ENCODE results near the gene ADCY10.
"Not testable (repeated sequence)": the region's sequence is repeated elsewhere in the genome, so short reads cannot be mapped to it uniquely, and the experiment has no call there.

ADCY10 gene

DNA sequence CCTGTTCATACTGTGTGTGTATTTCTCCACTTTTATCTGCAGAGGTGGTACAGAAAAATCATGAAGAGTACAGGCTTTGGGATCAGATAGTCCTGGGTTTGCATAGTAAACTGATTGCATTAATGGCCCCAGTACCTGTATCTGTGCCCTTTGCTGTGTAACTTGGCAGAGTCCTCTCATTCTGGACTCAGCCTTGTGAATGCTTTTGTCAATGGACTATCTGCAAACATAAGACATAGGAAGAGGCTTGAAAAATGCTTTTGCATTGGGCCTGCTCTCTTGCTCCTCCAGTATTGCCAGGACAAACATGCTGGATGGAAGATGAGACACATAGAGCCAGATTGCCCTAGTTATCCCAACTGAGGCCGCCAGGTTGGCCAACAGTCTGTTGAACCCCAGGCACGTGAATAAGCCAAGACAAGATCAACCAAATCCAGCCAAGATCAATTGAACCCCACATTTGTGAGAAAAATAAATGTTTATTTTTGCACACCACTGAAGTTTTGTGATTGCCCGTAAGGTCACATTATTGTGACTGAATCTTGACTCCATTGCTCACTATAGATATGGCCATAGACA, 37.2 kb downstream of the ADCY10 start:
- H3K79me2 ChIP-seq (ENCODE audit: insufficient read depth, low read length) = no peaks in the 10 kb centered on the region
- no peak overlapping the region for H3K9ac ChIP-seq (ENCODE audit: low read length)
- H3K4me3 ChIP-seq (ENCODE audit: low read depth, low read length, poor library complexity, severe bottlenecking) = no peak overlapping the region
- no peak overlapping the region for H3K4me2 ChIP-seq (ENCODE audit: low read length)
- no peak overlapping the region for H3K27ac ChIP-seq (ENCODE audit: low read depth, low read length, poor library complexity, severe bottlenecking)
- H3F3A ChIP-seq (ENCODE audit: insufficient read depth, low read length) = no peaks in the 10 kb centered on the region
- no peaks in the 10 kb centered on the region for H3K9me2 ChIP-seq (ENCODE audit: low read depth, low read length)
- no peaks in the 10 kb centered on the region for H4K20me1 ChIP-seq (ENCODE audit: insufficient read depth, low read length)
- no peak overlapping the region for H2AFZ ChIP-seq (ENCODE audit: low read length)
- H3K36me3 ChIP-seq (ENCODE audit: insufficient read depth, low read length) = no peaks in the 10 kb centered on the region
- no peak for TF ChIP-seq EZH2 (IDR thresholded peaks at IDR 0.05; ENCODE audit: borderline replicate concordance, low read length)
- TF ChIP-seq, protein P1, sequence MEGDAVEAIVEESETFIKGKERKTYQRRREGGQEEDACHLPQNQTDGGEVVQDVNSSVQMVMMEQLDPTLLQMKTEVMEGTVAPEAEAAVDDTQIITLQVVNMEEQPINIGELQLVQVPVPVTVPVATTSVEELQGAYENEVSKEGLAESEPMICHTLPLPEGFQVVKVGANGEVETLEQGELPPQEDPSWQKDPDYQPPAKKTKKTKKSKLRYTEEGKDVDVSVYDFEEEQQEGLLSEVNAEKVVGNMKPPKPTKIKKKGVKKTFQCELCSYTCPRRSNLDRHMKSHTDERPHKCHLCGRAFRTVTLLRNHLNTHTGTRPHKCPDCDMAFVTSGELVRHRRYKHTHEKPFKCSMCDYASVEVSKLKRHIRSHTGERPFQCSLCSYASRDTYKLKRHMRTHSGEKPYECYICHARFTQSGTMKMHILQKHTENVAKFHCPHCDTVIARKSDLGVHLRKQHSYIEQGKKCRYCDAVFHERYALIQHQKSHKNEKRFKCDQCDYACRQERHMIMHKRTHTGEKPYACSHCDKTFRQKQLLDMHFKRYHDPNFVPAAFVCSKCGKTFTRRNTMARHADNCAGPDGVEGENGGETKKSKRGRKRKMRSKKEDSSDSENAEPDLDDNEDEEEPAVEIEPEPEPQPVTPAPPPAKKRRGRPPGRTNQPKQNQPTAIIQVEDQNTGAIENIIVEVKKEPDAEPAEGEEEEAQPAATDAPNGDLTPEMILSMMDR (IDR thresholded peaks at IDR 0.05; ENCODE audit: low read length) = no peak
- no peaks in the 10 kb centered on the region for H3K9me3 ChIP-seq (ENCODE audit: low read length)
- no peaks in the 10 kb centered on the region for H3K27me3 ChIP-seq (ENCODE audit: insufficient read depth, low read length)
- no peaks in the 10 kb centered on the region for H3K4me1 ChIP-seq (ENCODE audit: insufficient read depth, low read length, severe bottlenecking)

- Histone ChIP-seq H3K27me3 (ENCODE audit: insufficient read depth, low read length) (no peaks in the 10 kb centered on the region), H3K27ac (ENCODE audit: low read depth, low read length, poor library complexity, severe bottlenecking) (no peak overlapping the region), H2AFZ (ENCODE audit: low read length) (no peak overlapping the region), H3K4me1 (ENCODE audit: insufficient read depth, low read length, severe bottlenecking) (no peaks in the 10 kb centered on the region), H3K4me2 (ENCODE audit: low read length) (no peak overlapping the region), H3K9ac (ENCODE audit: low read length) (no peak overlapping the region), H4K20me1 (ENCODE audit: insufficient read depth, low read length) (no peaks in the 10 kb centered on the region), H3F3A (ENCODE audit: insufficient read depth, low read length) (no peaks in the 10 kb centered on the region), H3K9me2 (ENCODE audit: low read depth, low read length) (no peaks in the 10 kb centered on the region), H3K79me2 (ENCODE audit: insufficient read depth, low read length) (no peaks in the 10 kb centered on the region), H3K9me3 (ENCODE audit: low read length) (no peaks in the 10 kb centered on the region), H3K4me3 (ENCODE audit: low read depth, low read length, poor library complexity, severe bottlenecking) (no peak overlapping the region), H3K36me3 (ENCODE audit: insufficient read depth, low read length) (no peaks in the 10 kb centered on the region)
- TF ChIP-seq, protein P1 (IDR thresholded peaks at IDR 0.05; ENCODE audit: low read length) = no peak
These were observed 42.6 kb downstream of the ADCY10 start for GRCh38 chr1:167871331-167871730.

GRCh38 chr1:167869157-167870001, 44.6 kb downstream of the ADCY10 start:
- not testable (repeated sequence) for H3K27ac ChIP-seq (ENCODE audit: low read depth, low read length, poor library complexity, severe bottlenecking); H4K20me1 ChIP-seq (ENCODE audit: insufficient read depth, low read length); H3K9me2 ChIP-seq (ENCODE audit: low read depth, low read length); H3K4me3 ChIP-seq (ENCODE audit: low read depth, low read length, poor library complexity, severe bottlenecking); H3K9me3 ChIP-seq (ENCODE audit: low read length); H3K27me3 ChIP-seq (ENCODE audit: insufficient read depth, low read length); H2AFZ ChIP-seq (ENCODE audit: low read length); H3K4me1 ChIP-seq (ENCODE audit: insufficient read depth, low read length, severe bottlenecking); H3K36me3 ChIP-seq (ENCODE audit: insufficient read depth, low read length); H3K4me2 ChIP-seq (ENCODE audit: low read length); H3F3A ChIP-seq (ENCODE audit: insufficient read depth, low read length); H3K79me2 ChIP-seq (ENCODE audit: insufficient read depth, low read length); H3K9ac ChIP-seq (ENCODE audit: low read length)

- H3K4me3 ChIP-seq (ENCODE audit: low read depth, low read length, poor library complexity, severe bottlenecking); H3K27me3 ChIP-seq (ENCODE audit: insufficient read depth, low read length); H2AFZ ChIP-seq (ENCODE audit: low read length); H3K9me2 ChIP-seq (ENCODE audit: low read depth, low read length); H3K9ac ChIP-seq (ENCODE audit: low read length); H3F3A ChIP-seq (ENCODE audit: insufficient read depth, low read length); H3K4me1 ChIP-seq (ENCODE audit: insufficient read depth, low read length, severe bottlenecking); H3K79me2 ChIP-seq (ENCODE audit: insufficient read depth, low read length); H3K4me2 ChIP-seq (ENCODE audit: low read length); H3K27ac ChIP-seq (ENCODE audit: low read depth, low read length, poor library complexity, severe bottlenecking); H3K9me3 ChIP-seq (ENCODE audit: low read length); H3K36me3 ChIP-seq (ENCODE audit: insufficient read depth, low read length); H4K20me1 ChIP-seq (ENCODE audit: insufficient read depth, low read length): not testable (repeated sequence)
These were observed 47.1 kb downstream of the ADCY10 start for GRCh38 chr1:167866739-167867414.

DNA sequence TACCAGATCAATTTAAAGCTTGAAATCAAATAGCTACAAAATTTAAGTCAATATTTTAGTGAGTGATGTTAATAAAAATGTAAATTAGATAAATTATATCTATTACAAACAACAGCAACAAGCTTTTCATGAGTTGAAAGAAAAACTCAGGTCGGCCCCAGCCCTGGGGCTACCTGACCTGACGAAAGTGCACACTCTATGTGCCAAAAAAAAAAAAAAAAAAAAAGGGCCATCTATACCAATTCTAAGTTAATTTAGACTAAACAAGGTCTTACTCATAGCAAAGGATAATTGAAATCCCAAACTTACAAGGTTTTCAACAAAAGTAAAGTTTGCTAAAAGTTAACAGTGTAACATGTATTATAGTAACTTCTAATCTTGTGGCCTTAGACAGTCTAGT, 47.6 kb downstream of the ADCY10 start:
- H3K4me2 ChIP-seq (ENCODE audit: low read length); H2AFZ ChIP-seq (ENCODE audit: low read length); H3K9me2 ChIP-seq (ENCODE audit: low read depth, low read length); H3K79me2 ChIP-seq (ENCODE audit: insufficient read depth, low read length); H4K20me1 ChIP-seq (ENCODE audit: insufficient read depth, low read length); H3K4me3 ChIP-seq (ENCODE audit: low read depth, low read length, poor library complexity, severe bottlenecking); H3K9me3 ChIP-seq (ENCODE audit: low read length); H3K27ac ChIP-seq (ENCODE audit: low read depth, low read length, poor library complexity, severe bottlenecking); H3K27me3 ChIP-seq (ENCODE audit: insufficient read depth, low read length); H3K9ac ChIP-seq (ENCODE audit: low read length); H3F3A ChIP-seq (ENCODE audit: insufficient read depth, low read length); H3K36me3 ChIP-seq (ENCODE audit: insufficient read depth, low read length); H3K4me1 ChIP-seq (ENCODE audit: insufficient read depth, low read length, severe bottlenecking): not testable (repeated sequence)

- not testable (repeated sequence) for H4K20me1 ChIP-seq (ENCODE audit: insufficient read depth, low read length); H3K79me2 ChIP-seq (ENCODE audit: insufficient read depth, low read length); H2AFZ ChIP-seq (ENCODE audit: low read length); H3K36me3 ChIP-seq (ENCODE audit: insufficient read depth, low read length); H3K4me3 ChIP-seq (ENCODE audit: low read depth, low read length, poor library complexity, severe bottlenecking); H3K9ac ChIP-seq (ENCODE audit: low read length); H3K9me2 ChIP-seq (ENCODE audit: low read depth, low read length); H3K4me1 ChIP-seq (ENCODE audit: insufficient read depth, low read length, severe bottlenecking); H3F3A ChIP-seq (ENCODE audit: insufficient read depth, low read length); H3K4me2 ChIP-seq (ENCODE audit: low read length); H3K9me3 ChIP-seq (ENCODE audit: low read length); H3K27me3 ChIP-seq (ENCODE audit: insufficient read depth, low read length); H3K27ac ChIP-seq (ENCODE audit: low read depth, low read length, poor library complexity, severe bottlenecking)
These were observed 48.1 kb downstream of the ADCY10 start for GRCh38 chr1:167865804-167866308.

Data from OCI-LY1 (cell line).